GM21447 (cell line): ENCODE results near the gene LTK.

ENCODE experiments used
- ATAC-seq: cut with Tn5 transposase; IDR thresholded peaks from one replicate; pipeline ENCODE4 v1.9.1; 2021; ENCODE audit not compliant: unreplicated experiment

The LTK gene

GRCh38 chr15:41499109-41499851 is 14.3 kb downstream of the LTK start:
- no peak for ATAC-seq

DNA sequence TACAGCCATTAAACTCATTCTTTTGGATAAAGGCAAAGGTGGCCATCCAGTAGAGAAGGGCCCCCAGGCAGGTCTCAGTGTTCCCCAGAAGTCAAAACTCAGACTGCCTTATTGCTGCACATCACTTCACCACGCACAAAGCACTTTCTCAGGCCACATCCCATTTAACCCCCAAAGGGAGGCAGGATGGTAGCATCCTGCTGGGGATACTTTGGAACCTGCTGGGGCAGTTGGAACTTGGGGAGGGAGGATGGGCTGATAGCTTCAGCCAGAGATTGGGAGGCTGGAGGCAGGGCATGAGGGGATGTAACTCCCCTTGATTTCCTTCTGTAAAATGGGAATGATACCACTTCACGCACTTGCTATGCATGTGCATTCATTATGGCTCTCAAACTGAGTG is 15.0 kb downstream of the LTK start:
- no peak for ATAC-seq

DNA sequence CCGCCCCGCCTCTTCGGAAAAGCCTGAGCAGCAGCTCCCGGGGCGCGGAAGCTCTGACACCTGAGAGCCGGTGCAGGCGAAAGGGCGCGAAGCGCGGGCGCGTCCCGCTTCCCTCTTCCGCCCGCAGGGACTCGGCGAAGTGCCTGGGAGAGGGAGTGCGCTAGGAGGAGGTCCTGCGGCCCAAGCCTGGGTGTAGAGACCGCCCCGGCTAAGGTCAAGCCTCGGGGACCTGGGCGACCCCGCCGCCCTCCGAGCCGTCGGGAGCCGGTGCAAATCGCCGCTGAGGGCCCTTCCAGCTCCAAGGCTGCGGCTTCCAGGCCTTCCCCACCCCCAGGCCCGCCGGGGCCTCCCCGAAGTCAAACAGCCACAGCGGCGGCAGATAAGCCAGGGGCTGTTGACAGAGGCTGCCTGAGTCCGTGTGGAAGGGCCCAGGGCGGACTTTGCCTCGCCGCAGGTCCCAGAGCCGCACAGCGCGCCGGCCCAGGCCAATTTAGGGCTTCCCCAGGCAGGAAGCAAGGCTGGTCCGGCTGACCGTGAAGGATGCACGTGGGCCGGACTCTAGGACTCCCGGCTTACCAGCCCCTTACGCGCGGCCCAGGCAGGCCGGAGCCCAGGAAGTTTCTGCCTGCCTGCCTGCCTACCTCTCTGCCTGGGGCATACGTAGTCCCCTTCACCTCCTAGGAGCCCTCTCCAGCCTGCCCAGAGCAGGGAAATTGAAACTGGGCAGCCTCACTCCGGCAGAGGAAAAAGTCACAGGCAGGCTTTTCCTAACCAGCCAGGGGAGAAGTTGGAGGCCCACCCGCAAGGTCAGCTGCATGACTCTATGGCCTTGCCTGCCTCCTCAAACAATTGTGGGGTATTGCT is 17.7 kb downstream of the LTK start:
- no peak for ATAC-seq

- no peak for ATAC-seq
Observed at GRCh38 chr15:41494922-41495735, 18.5 kb downstream of the LTK start.

- ATAC-seq: peak; percentile 7
Observed at GRCh38 chr15:41494190-41494921, 19.3 kb downstream of the LTK start.

DNA sequence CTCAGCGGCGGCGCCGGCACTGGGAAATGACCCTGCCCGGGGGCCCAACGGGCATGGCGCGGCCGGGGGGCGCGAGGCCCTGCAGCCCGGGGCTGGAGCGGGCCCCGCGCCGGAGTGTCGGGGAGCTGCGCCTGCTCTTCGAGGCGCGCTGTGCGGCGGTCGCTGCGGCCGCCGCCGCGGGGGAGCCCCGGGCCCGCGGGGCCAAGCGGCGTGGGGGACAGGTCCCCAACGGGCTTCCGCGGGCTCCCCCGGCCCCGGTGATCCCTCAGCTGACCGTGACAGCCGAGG is 19.8 kb downstream of the LTK start:
- ATAC-seq: peak; percentile 4

DNA sequence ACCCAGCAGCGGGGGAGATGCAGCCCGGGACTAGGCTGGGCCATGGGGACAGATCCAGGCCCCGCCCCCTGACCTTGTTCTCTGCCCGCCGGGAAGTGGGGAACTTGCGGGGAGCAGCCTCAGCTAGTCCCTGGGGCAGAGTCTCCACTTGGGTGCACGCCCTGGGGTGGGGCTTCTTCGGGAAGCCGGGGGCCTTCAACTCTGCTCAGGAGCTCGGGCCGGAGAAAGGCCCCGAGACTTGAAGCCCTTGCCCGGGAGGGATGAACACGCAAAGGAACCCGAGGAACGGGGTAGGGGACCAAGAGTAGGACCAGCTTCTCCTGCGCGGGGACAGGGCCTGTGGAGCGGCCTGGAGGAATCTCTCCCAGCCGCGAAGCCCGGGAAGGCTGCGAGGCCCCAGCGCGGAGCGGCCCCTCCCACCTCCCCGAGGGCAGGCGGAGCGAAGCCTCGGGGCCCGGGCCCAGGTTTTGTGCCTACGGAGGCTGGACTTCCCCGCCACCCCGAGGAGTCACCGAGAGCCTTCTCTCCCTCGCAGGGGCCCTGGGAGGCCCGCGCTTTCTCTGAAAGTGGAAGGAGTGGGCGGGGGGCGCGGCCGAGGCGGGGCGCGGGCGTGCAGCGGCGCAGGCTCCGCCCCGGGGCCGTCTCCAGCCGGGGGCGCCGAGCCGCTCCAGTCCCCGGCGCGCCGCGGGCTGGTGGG is 20.3 kb downstream of the LTK start, which contains the start of gene ITPKA:
Gene ITPKA, plus strand, starts transcription at position 670 of the 697 bp plus-strand sequence. CDS start 54 bp downstream, outside the sequence.
- peak; percentile 58 for ATAC-seq

DNA sequence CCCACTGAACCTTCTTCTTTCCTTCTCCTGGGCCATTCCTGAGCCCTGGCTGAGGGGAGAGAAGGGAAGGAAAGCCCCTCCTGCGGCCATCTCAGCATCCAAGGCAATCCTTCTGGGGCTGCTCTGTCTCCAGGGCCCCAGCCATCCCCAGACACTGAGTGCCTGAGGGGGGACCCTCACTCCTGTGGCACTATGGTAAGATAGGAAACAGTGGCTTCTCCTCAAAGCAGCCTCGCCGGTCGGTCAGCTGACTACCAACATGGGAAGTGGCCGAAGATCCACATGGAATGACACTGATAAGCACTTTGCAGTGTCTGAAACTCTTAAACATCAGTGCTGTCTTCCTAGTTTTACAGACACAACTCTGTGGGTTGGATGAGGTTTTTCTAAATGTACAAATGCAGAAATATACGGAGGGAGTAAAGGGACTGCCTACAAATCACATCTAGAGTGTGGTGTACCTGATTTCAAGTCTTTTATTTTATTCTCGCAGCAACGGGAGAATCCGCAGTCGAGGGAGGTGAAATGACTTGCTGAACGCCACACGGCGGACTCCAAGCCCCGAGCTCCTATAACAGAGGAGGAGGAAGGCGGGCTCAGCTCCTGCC is 20.9 kb downstream of the LTK start:
- no peak for ATAC-seq

- ATAC-seq: no peak
Observed at GRCh38 chr15:41491889-41492288, 21.7 kb downstream of the LTK start.

GRCh38 chr15:41490355-41490754 is 23.3 kb downstream of the LTK start:
- ATAC-seq: no peak

DNA sequence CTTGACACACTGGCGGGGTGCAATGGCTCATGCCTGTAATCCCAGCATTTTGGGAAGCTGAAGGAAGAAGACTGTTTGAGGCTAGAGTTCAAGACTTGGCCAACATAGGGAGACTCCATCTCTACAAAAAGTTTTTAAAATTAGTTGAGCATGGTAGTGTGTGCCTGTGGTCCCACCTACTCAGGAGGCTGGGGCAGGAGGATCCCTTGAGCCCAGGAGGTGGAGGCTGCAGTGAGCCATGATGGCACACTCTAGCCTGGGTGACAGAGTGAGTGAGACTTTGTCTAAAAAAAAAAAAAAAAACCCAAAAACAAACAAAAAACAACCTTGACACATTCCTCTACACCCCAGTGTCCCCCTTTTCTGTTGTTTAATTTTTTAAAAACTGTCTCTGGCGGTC is 24.0 kb downstream of the LTK start:
- no peak for ATAC-seq

DNA sequence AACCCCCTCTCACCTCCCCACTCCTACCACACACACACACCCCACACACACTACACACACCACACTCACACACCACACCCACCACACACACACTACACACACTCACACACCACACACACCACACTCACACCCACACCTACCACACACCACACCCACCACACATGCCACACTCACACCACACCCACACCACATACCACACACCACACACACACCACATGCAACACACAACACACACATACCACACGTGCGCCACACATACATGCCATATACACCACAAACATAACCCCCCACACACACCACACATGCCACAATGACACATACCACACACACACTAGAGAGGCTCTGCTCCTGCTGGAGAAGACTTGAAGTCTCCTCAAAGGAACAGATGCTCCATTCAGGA is 25.8 kb downstream of the LTK start:
- no peak for ATAC-seq

DNA sequence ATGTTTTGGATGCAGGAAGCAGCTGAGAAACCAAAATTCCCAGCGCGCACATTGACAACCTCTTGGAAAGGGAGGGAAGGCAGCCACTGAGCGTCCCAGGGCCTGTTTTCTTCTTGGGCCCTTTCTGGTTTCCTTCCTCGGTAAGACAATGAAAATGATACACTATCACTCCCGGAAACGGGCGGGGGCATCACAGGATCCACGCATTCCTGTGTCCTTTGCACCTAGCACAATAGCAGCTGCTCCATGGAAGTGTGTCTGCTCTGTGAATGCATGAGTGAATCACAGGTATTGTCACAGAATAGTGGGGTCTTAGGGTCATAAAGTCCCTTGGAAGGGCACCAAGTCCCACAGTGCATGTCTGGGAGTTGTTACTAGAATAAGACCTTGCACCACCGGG is 26.2 kb downstream of the LTK start:
- no peak for ATAC-seq

DNA sequence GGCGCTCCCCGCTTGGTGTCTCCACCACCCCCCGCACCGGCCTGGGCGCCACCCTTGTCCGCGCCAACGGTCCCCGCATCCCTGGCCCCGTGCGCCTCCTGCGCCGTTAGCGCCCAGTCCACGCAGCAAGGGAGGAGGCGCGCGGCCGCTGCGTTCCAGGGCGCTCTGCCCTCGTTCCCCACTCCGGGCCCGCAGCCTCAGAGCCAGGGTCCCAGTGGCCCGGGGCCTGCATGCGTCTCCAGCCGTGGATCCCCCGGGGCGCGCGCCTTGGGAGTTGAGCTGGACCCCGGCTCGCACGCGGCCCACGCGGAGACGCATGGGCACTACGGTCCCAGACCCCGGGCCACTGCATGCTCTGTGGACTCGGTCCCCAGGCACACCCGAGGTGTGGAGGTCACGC is 27.3 kb downstream of the LTK start:
- no peak for ATAC-seq

DNA sequence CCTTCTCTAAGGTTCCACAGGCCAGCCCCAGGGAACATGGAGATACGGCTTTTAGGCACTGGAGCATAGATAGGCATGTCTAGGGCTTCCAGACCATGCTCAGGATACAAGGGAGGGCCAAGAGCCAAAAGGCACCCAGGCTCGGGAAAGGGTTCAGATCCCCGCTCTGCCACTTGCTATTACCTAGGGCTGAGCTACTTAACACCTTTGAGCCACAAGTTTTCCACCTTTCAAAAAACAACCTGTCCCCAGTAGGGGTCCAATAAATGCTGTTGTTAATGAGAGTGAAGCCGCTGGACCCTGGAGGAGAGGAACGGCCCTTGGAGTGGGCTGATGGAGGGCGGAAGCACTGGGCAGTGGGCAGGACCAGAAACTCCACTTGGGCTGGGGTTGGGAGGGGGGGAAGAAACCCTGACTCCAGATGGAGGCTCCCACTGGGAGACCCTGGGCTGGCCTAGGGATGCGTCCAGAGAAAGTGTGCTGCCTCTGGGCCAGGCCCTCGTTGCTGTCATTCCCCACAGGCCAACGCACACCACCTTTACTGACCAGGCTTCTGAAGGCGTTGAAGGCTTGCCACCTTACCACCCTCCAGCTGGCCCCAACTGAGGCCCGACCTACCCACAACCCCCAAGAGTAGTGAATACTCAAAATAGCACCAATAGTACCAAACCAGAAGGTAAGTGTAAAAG is 28.5 kb downstream of the LTK start:
- no peak for ATAC-seq

DNA sequence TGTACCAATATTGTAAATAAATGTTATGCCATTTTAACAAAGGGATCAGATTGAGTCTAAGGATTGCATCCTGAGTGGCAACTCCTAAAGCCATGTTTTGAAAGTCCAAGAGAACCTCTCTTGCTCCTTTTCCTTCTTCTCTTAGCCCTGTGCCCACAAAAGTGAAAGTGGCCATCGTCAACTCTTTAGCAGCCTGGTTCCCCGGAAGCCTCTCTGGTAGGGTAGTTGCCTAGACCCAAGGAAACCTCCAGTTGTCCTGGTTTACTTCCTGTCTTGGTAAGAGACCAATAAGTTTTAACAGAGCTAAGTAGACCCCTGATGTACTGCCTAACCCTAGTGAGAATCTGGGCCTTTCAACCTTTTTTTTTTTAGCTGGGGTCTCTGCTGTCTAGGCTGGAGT is 30.1 kb downstream of the LTK start:
- no peak for ATAC-seq

GRCh38 chr15:41483115-41483514 is 30.5 kb downstream of the LTK start:
- peak; percentile 84 for ATAC-seq

GRCh38 chr15:41482110-41482877 is 31.3 kb downstream of the LTK start:
- no peak for ATAC-seq
